MM.1S (cell line): ENCODE results near the gene HYCC2.

Experiments
- DNase-seq: peaks from one replicate; pipeline ENCODE4 v3.0.0-alpha.2; 2015
- H2AFZ ChIP-seq: fragments of 300-600 bp; sonication (generic); 2 replicates; pipeline ENCODE4 v1.6.0; 2016; ENCODE audit warnings: antibody characterized with exemption, low read length
- H3F3A ChIP-seq: fragments of 300-600 bp; sonication (generic); 2 replicates; pipeline ENCODE4 v1.6.1; 2016; ENCODE audit warnings: mild to moderate bottlenecking, antibody characterized with exemption, low read length, moderate library complexity, mixed read lengths; ENCODE audit not compliant: insufficient read depth
- H3K27ac ChIP-seq: fragments of 300-600 bp; sonication (generic); 2 replicates; pipeline ENCODE4 v1.5.1; 2016; ENCODE audit warnings: mild to moderate bottlenecking, low read length
- H3K27me3 ChIP-seq: fragments of 300-600 bp; sonication (generic); replicated peaks from 2 replicates; pipeline ENCODE4 v1.6.0; 2016; ENCODE audit warnings: low read length; ENCODE audit not compliant: insufficient read depth
- H3K36me3 ChIP-seq: fragments of 300-600 bp; sonication (generic); replicated peaks from 2 replicates; pipeline ENCODE4 v1.6.1; 2016; ENCODE audit warnings: mild to moderate bottlenecking, low read length, mixed read lengths; ENCODE audit not compliant: insufficient read depth
- H3K4me1 ChIP-seq: fragments of 300-600 bp; sonication (generic); 2 replicates; pipeline ENCODE4 v1.6.1; 2016; ENCODE audit warnings: low read length, mixed read lengths
- H3K4me2 ChIP-seq: fragments of 300-600 bp; sonication (generic); 2 replicates; pipeline ENCODE4 v1.6.0; 2016; ENCODE audit warnings: low read depth, low read length
- H3K4me3 ChIP-seq: fragments of 300-600 bp; sonication (generic); 2 replicates; pipeline ENCODE4 v1.5.1; 2016; ENCODE audit warnings: low read length, mixed read lengths
- H3K79me2 ChIP-seq: fragments of 300-600 bp; sonication (generic); 2 replicates; pipeline ENCODE4 v1.6.1; 2016; ENCODE audit warnings: mixed run types, low read length, mixed read lengths
- H3K9ac ChIP-seq: fragments of 300-600 bp; sonication (generic); 2 replicates; pipeline ENCODE4 v1.6.1; 2016; ENCODE audit warnings: low read length, mixed read lengths
- H3K9me2 ChIP-seq: fragments of 300-600 bp; sonication (generic); replicated peaks from 2 replicates; pipeline ENCODE4 v1.6.1; 2016; ENCODE audit warnings: mild to moderate bottlenecking, low read length, mixed read lengths; ENCODE audit not compliant: insufficient read depth
- H3K9me3 ChIP-seq: fragments of 300-600 bp; sonication (generic); replicated peaks from 2 replicates; pipeline ENCODE4 v1.6.1; 2016; ENCODE audit warnings: mild to moderate bottlenecking, low read length, mixed read lengths; ENCODE audit not compliant: insufficient read depth
- H4K20me1 ChIP-seq: fragments of 300-600 bp; sonication (generic); 2 replicates; pipeline ENCODE4 v1.6.1; 2016; ENCODE audit warnings: mild to moderate bottlenecking, low read length, moderate library complexity, mixed read lengths; ENCODE audit not compliant: insufficient read depth
- EZH2 ChIP-seq: fragments of 300-600 bp; sonication (generic); optimal IDR thresholded peaks from 2 replicates; pipeline ENCODE3; 2017; ENCODE audit warnings: low read depth, mild to moderate bottlenecking, antibody characterized with exemption, low read length, mixed read lengths
- EZH2phosphoT487 ChIP-seq: fragments of 300-600 bp; sonication (generic); IDR thresholded peaks from 2 replicates; pipeline ENCODE4 v1.6.1; 2018; ENCODE audit warnings: antibody characterized with exemption, low read length
- TF ChIP-seq, protein P1 (sequence below): fragments of 300-600 bp; sonication (generic); IDR thresholded peaks from 2 replicates; pipeline ENCODE4 v1.5.1; 2016; ENCODE audit warnings: antibody characterized with exemption, low read length, mixed read lengths

Gene HYCC2

DNA sequence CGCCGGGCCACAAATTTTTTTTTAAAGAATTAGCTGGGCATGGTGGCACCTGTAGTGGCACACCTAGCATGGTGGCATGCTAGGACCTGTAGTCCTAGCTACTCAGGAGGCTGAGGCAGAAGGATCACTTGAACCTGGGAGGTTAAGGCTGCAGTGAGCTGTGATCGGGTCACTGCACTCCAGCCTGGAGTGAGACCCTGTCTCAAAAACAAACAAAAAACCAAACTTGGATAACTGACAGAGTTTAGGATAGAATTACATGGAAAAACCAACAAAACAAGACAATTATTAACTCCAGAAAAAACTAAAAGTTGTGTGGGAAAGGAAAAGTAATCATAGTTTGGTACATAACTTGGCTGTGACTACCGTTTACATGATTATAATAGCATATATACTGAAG lies 42.9 kb upstream of the HYCC2 start:
- Histone ChIP-seq H3K9me3 (no peaks in the 10 kb centered on the region), H3K9ac (no peak overlapping the region), H3F3A (peaks cover 46% of the 10 kb centered on the region), H3K27ac (no peak overlapping the region), H3K4me3 (no peak overlapping the region), H3K4me1 (peaks cover 15% of the 10 kb centered on the region), H3K27me3 (no peaks in the 10 kb centered on the region), H4K20me1 (no peaks in the 10 kb centered on the region), H3K79me2 (peaks cover 24% of the 10 kb centered on the region), H2AFZ (no peak overlapping the region), H3K9me2 (no peaks in the 10 kb centered on the region), H3K36me3 (no peaks in the 10 kb centered on the region), H3K4me2 (no peak overlapping the region)
- no peak for DNase-seq
- TF ChIP-seq, protein P1, sequence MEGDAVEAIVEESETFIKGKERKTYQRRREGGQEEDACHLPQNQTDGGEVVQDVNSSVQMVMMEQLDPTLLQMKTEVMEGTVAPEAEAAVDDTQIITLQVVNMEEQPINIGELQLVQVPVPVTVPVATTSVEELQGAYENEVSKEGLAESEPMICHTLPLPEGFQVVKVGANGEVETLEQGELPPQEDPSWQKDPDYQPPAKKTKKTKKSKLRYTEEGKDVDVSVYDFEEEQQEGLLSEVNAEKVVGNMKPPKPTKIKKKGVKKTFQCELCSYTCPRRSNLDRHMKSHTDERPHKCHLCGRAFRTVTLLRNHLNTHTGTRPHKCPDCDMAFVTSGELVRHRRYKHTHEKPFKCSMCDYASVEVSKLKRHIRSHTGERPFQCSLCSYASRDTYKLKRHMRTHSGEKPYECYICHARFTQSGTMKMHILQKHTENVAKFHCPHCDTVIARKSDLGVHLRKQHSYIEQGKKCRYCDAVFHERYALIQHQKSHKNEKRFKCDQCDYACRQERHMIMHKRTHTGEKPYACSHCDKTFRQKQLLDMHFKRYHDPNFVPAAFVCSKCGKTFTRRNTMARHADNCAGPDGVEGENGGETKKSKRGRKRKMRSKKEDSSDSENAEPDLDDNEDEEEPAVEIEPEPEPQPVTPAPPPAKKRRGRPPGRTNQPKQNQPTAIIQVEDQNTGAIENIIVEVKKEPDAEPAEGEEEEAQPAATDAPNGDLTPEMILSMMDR = no peak

- no peaks in the 10 kb centered on the region for H4K20me1 ChIP-seq
- H3K27me3 ChIP-seq = no peaks in the 10 kb centered on the region
- no peak overlapping the region for H3K4me3 ChIP-seq
Measured at GRCh38 chr2:201111096-201111495, 39.6 kb upstream of the HYCC2 start.

DNA sequence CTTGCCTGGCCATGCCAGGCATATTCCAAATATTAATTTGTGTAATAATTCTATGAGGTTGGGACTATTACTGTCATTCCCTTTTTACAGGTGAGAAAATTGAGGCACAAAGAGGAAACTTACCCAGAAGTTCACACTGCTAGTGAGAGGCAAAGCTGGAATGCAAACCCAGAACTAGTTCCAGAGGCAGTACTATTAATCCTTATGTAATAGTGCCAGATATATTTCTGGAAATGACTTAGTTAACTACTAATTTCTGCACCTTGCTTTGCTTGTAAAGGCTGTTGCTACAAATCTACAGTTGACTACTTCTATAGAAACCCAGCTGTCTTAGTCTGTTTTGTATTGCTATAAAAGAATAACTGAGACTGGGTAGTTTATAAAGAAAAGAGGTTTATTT lies 39.1 kb upstream of the HYCC2 start:
- no peak overlapping the region for H3K4me3 ChIP-seq
- H3K9me3 ChIP-seq = no peaks in the 10 kb centered on the region
- no peak overlapping the region for H3K4me2 ChIP-seq
- no peak overlapping the region for H3K9ac ChIP-seq
- DNase-seq = no peak
- H3F3A ChIP-seq = peaks cover 10% of the 10 kb centered on the region
- H3K27ac ChIP-seq = no peak overlapping the region
- H3K36me3 ChIP-seq = no peaks in the 10 kb centered on the region
- H4K20me1 ChIP-seq = no peaks in the 10 kb centered on the region
- no peak for TF ChIP-seq EZH2phosphoT487
- no peak for TF ChIP-seq EZH2
- TF ChIP-seq, protein P1 = no peak
- H3K27me3 ChIP-seq = no peaks in the 10 kb centered on the region
- no peak overlapping the region for H2AFZ ChIP-seq
- H3K9me2 ChIP-seq = no peaks in the 10 kb centered on the region
- peaks cover 10% of the 10 kb centered on the region; the same call in 1 of the 2 replicates for H3K4me1 ChIP-seq
- peaks cover 9% of the 10 kb centered on the region; the same call in 1 of the 2 replicates for H3K79me2 ChIP-seq

More at GRCh38 chr2:201111096-201111495, 39.6 kb upstream of the HYCC2 start:
- Histone ChIP-seq H3K79me2 (peaks cover 10% of the 10 kb centered on the region; the same call in 1 of the 2 replicates), H3K9ac (no peak overlapping the region), H3K4me2 (no peak overlapping the region), H3K4me1 (peaks cover 11% of the 10 kb centered on the region; the same call in 1 of the 2 replicates), H2AFZ (no peak overlapping the region), H3K36me3 (no peaks in the 10 kb centered on the region), H3K27ac (no peak overlapping the region), H3K9me3 (no peaks in the 10 kb centered on the region), H3F3A (peaks cover 14% of the 10 kb centered on the region), H3K9me2 (no peaks in the 10 kb centered on the region)
- no peak for DNase-seq
- TF ChIP-seq, protein P1 = no peak
- TF ChIP-seq EZH2phosphoT487 = no peak
- no peak for TF ChIP-seq EZH2
